HFFc6 (cell line): ENCODE results near the gene SALL3. TPM values are rescaled to one million over a fixed set of nuclear protein-coding genes. Genes with fewer than 3 reads are reported as not detected.

Source experiments
- DNase-seq: peaks from one replicate; pipeline ENCODE4 v3.0.0-alpha.2; 2018
- H3K27ac Mint-ChIP-seq: 2 replicates; pipeline ENCODE4 v1.8.0; 2020; ENCODE audit warnings: mild to moderate bottlenecking, mixed read lengths
- H3K27me3 Mint-ChIP-seq: 2 replicates; pipeline ENCODE4 v1.8.0; 2021; ENCODE audit warnings: mild to moderate bottlenecking, moderate library complexity, mixed read lengths; ENCODE audit not compliant: insufficient read depth
- H3K36me3 Mint-ChIP-seq: 2 replicates; pipeline ENCODE4 v1.8.0; 2021; ENCODE audit warnings: low read depth, mixed read lengths
- H3K4me1 Mint-ChIP-seq: 2 replicates; pipeline ENCODE4 v1.8.0; 2020; ENCODE audit warnings: low read depth, mixed read lengths
- H3K4me3 Mint-ChIP-seq: 2 replicates; pipeline ENCODE4 v1.8.0; 2020; ENCODE audit warnings: mild to moderate bottlenecking, moderate library complexity, mixed read lengths
- H3K9me3 Mint-ChIP-seq: 2 replicates; pipeline ENCODE4 v1.8.0; 2020; ENCODE audit warnings: mild to moderate bottlenecking, mixed read lengths
- total RNA-seq, 6 experiments: library from RNA; stranded (reverse); fragmentation: NEBNext Ultra II Directional; extraction: Animal tissue kit (Norgen Biotek cat#: 25700); gene quantifications; 2 replicates in 1 of 6; 3 replicates in 5 of 6; pipeline ENCODE4 v1.2.3, GENCODE V29; 2021
- TF ChIP-seq, protein P1 (sequence below): fragments of 200-600 bp; sonication (generic); IDR thresholded peaks from 2 replicates; pipeline ENCODE4 v1.5.0; 2021; ENCODE audit warnings: antibody characterized with exemption, mild to moderate bottlenecking

The SALL3 gene
- total RNA-seq, 6 experiments from 2014 or later, result not detected

DNA sequence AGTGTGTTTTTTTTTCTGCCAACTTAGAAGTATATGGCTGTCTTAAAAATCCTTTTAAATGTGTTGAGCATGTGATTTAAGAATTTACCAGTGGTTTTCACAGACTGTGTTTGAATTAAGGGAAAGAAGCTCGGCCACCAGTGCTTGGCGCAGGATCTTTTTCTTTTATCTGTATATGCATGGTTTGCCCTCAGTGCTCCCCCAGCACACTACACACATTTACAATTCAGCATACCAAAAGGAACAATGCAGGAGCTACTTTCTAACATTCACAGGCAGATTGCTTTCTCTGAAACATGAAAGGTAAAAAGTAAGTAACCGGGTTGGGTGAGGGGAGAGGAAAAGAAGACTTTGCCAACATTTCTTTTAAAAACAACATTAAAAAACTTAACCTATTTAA is 3.9 kb downstream of the SALL3 start:
- H3K27me3 Mint-ChIP-seq, result peaks cover 15% of the 10 kb centered on the region
- H3K4me3 Mint-ChIP-seq, result no peak overlapping the region
- peaks cover 6% of the 10 kb centered on the region for H3K36me3 Mint-ChIP-seq
- H3K4me1 Mint-ChIP-seq, result no peaks in the 10 kb centered on the region
- TF ChIP-seq, protein P1, sequence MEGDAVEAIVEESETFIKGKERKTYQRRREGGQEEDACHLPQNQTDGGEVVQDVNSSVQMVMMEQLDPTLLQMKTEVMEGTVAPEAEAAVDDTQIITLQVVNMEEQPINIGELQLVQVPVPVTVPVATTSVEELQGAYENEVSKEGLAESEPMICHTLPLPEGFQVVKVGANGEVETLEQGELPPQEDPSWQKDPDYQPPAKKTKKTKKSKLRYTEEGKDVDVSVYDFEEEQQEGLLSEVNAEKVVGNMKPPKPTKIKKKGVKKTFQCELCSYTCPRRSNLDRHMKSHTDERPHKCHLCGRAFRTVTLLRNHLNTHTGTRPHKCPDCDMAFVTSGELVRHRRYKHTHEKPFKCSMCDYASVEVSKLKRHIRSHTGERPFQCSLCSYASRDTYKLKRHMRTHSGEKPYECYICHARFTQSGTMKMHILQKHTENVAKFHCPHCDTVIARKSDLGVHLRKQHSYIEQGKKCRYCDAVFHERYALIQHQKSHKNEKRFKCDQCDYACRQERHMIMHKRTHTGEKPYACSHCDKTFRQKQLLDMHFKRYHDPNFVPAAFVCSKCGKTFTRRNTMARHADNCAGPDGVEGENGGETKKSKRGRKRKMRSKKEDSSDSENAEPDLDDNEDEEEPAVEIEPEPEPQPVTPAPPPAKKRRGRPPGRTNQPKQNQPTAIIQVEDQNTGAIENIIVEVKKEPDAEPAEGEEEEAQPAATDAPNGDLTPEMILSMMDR, result no peak
- H3K27ac Mint-ChIP-seq, result no peak overlapping the region
- peaks cover 9% of the 10 kb centered on the region for H3K9me3 Mint-ChIP-seq
- DNase-seq, result no peak

DNA sequence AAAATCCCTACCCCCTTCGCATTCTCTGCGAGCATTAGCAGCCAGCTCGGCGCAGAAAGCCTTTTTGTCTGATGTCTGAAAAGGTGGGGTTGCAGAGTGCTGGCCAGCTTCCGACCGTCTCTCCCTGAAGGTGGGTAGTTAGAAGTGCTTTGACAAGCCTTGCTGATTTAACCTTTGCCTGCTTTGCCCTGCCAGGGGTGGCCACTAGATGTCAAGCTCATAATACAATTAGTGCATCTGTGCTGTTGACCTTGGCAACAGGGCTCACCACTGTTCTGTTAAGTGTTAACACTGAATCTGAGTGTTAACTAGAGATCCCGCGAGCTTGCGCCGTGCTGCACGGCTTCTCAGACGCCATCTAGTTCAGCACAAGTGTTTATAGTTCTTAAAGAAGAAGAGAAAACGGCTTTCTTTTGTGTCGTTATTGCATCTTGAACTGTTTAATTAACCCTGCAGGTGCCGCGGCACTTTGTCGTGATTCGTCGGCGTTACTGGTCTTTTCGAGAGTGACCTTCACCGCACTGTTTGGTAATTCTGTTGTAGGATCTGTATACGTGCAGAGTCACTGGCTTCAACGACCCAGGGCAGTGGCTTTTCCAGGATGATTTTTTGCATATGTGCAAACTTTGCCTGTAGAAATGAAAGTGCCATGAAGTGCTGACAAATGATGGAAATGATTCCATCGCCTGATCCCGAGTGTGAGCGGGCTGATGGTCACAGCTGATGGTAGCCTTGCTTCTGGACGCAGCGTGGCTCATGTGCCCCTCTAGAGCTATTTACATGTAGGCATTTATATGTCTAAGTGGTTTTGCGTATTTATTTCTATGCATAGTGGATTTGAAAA is 5.5 kb downstream of the SALL3 start:
- Mint-ChIP-seq H3K36me3 (peaks cover 6% of the 10 kb centered on the region), H3K4me1 (no peaks in the 10 kb centered on the region), H3K27me3 (peaks cover 15% of the 10 kb centered on the region), H3K4me3 (no peak overlapping the region), H3K27ac (no peak overlapping the region), H3K9me3 (peaks cover 7% of the 10 kb centered on the region)
- TF ChIP-seq, protein P1, result peak; percentile 20
- no peak for DNase-seq

DNA sequence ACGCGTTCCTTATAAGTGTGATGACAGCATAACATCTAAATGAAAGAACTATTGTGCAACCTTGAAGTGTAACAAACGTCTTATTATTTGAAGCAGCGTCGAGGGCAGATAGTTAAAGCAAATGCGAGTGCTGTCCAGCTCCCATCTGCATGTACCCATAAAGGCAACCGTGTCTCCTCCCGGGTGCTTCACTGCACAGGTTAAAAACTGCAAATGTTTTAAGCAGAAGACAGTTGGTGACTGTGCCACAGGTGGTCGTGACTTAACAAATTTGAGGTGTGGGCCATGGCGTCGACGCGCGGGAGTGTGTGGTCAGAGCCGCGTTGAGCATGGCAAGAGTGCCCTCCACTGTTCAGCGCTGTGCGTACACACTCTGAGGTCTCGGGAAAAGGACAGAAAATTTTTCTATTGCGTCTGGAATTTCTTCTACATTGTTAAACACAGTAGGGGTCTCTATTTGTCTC is 6.4 kb downstream of the SALL3 start:
- H3K27me3 Mint-ChIP-seq, result peaks cover 15% of the 10 kb centered on the region
- no peak overlapping the region for H3K27ac Mint-ChIP-seq
- H3K9me3 Mint-ChIP-seq, result peaks cover 7% of the 10 kb centered on the region
- H3K36me3 Mint-ChIP-seq, result peaks cover 6% of the 10 kb centered on the region
- no peaks in the 10 kb centered on the region for H3K4me1 Mint-ChIP-seq
- DNase-seq, result no peak
- TF ChIP-seq, protein P1, result peak; percentile 67
- no peak overlapping the region for H3K4me3 Mint-ChIP-seq

DNA sequence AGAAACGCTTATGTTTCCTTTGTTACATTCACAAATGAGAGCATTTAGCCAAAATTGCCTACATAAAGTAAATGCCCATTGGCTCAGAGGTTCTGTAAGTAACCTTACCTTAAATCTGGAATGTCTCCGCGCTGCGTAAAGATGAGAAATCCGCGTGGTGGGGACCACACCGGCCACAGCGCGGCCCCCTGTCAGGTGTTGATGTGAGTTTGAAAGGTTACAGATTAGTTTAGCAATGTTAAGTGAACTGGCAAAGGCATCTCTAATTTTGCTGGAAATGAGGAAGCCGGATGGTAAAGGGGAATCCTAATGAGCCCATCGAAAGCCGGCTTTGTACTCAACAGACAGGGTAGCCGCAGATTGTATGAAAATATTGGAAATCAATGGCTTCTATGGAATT is 11.8 kb downstream of the SALL3 start:
- TF ChIP-seq, protein P1, result no peak
- no peak for DNase-seq
- Mint-ChIP-seq H3K9me3 (peaks cover 15% of the 10 kb centered on the region), H3K27ac (no peak overlapping the region), H3K4me1 (no peaks in the 10 kb centered on the region), H3K4me3 (no peak overlapping the region), H3K27me3 (no peaks in the 10 kb centered on the region; the same call in 1 of the 2 replicates), H3K36me3 (no peaks in the 10 kb centered on the region)

DNA sequence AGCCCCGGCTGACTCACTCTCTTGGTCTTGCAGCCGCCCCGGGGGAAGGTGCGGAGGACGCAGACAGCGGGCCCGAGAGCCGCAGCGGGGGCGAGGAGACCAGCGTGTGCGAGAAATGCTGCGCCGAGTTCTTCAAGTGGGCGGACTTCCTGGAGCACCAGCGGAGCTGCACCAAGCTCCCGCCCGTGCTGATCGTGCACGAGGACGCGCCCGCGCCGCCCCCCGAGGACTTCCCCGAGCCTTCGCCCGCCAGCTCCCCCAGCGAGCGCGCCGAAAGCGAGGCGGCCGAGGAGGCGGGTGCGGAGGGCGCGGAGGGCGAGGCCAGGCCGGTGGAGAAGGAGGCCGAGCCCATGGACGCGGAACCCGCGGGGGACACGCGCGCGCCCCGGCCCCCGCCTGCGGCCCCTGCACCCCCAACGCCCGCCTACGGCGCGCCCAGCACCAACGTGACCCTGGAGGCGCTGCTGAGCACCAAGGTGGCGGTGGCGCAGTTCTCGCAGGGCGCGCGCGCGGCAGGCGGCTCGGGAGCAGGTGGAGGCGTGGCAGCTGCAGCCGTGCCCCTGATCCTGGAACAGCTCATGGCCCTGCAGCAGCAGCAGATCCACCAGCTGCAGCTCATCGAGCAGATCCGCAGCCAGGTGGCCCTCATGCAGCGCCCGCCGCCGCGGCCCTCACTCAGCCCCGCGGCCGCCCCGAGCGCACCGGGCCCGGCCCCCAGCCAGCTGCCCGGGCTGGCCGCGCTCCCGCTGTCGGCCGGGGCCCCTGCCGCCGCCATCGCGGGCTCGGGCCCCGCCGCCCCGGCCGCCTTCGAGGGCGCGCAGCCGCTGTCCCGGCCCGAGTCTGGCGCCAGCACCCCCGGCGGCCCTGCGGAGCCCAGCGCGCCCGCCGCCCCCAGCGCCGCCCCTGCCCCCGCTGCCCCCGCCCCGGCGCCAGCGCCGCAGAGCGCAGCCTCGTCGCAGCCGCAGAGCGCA is 12.7 kb downstream of the SALL3 start:
- TF ChIP-seq, protein P1, result no peak
- no peaks in the 10 kb centered on the region; the same call in 1 of the 2 replicates for H3K27me3 Mint-ChIP-seq
- no peak for DNase-seq
- no peaks in the 10 kb centered on the region for H3K36me3 Mint-ChIP-seq
- H3K9me3 Mint-ChIP-seq, result peaks cover 15% of the 10 kb centered on the region
- no peak overlapping the region for H3K27ac Mint-ChIP-seq
- H3K4me1 Mint-ChIP-seq, result no peaks in the 10 kb centered on the region
- H3K4me3 Mint-ChIP-seq, result no peak overlapping the region
